GM03348 (cell line): Measurements from ENCODE around the gene ZFP36.
"Not testable (repeated sequence)": the region's sequence is repeated elsewhere in the genome, so short reads cannot be mapped to it uniquely, and the experiment has no call there.

Experiments
- DNase-seq: peaks from one replicate; pipeline ENCODE4 v3.0.0; 2012; ENCODE audit warnings: low spot score

Gene ZFP36

DNA sequence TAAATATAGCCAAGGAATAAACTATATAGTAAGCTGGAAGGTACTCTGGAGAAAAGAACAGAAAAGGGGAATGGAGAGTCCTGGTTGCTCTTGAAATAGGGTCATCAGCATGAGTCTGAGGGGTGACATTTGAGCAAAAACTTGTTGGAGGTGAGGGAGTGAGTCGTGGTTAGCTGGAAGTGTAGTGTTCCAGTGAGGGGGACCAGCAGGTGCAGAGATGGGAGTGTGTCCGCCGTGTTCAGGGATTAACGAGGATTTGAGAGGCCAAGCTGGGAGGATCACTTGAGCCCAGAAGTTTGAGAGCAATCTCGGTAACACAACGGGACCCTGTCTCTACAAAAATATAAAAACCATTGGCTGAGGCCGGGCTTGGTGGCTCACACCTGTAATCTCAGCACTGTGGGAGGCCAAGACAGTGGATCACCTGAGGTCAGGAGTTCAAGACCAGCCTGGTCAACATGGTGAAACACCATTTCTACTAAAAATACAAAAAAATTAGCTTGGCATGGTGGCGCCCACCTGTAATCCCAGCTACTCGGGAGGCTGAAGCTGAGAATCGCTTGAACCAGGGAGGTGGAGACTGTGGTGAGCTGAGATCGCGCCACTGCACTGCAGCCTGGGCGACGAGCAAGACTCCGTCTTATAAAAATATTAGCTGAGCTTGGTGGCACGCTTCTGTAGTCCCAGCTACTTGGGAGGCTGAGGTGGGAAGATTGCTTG, 39.9 kb downstream of the ZFP36 start:
- DNase-seq = no peak

DNA sequence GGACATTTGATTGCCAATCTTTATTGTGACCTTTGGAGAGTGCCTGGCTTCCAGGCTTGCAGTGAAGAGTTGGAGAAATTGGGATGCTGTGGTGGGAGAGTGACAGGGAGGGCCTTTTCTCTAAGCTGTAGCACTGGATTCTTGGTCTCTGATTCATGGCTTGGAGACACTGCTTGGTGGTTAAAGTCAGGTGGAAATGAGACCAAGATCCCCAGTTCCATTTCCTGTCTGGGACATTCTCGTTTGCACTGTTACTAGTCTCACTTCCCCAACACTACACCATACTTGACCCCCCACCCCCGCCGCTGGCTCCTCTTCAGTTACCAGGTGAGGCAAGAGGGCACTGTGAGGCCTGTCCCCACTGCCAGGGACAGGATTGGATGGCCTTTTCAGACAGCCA, 41.6 kb downstream of the ZFP36 start:
- peak; percentile 51 for DNase-seq

DNA sequence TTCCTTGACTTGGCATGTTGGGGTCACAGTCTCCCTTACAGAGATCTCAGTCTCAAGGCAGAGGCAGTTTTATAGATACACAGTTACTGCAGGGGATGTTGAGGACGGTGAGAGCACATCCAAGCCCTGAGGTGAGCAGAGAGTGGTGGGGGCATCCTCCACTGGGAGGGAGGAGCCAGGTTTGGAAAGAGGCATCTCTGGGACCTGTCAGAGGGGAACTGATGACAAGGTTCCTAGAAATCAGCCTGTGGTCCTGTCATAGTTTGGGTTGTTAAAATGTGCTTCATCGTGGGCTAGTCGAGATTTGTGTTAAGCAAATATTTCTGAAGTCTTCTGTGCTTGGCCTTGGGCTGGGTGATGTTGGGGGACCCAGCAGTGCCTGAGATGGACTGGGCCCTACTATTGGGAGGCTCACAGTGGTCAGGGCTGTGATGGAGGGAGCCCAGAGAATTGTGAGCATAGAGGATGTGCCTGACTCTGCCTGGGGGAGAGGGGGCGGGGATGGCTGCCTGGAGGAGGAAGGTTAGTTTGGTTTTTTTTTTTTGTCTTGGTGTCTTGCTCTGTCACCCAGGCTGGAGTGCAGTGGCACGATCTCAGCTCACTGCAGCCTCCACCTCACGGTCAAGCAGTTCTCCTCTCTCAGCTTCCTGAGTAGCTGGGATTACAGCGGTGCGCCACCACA, 42.6 kb downstream of the ZFP36 start:
- no peak for DNase-seq

DNA sequence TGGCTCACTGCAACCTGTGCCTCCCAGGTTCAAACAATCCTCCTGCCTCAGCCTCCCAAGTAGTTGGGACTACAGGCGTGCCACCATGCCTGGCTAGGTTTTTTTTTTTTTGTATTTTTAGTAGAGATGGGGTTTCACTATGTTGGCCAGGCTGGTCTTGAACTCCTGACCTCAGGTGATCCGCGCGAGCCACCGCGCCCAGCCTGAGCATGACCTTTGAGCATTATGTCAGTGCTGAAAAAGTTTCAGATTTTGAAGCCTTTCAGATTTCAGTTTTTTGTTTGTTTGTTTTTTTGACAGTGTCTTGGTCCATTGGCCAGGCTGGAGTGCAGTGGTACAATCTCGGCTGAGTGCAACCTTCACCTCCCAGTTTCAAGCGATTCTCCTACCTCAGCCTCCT, 44.6 kb downstream of the ZFP36 start:
- DNase-seq = not testable (repeated sequence)
